NOMO-1 (cell line): Measurements from ENCODE around the gene LDB2.

Experiments used
- DNase-seq, 2 experiments: peaks; one replicate each; lab custom pipeline; 2025; ENCODE audit not compliant: unreplicated experiment in 2 of 2; lab: John Stamatoyannopoulos, UW

LDB2 gene

GRCh38 chr4:16521156-16521915, 377.1 kb downstream of the LDB2 start:
- no peak for DNase-seq

GRCh38 chr4:16516796-16517439, 381.5 kb downstream of the LDB2 start:
- no peak for DNase-seq

GRCh38 chr4:16513876-16514275, 384.6 kb downstream of the LDB2 start:
- DNase-seq: no peak

- DNase-seq: no peak
Observed at GRCh38 chr4:16508968-16509367, 389.5 kb downstream of the LDB2 start.

- DNase-seq: no peak
Observed at GRCh38 chr4:16505726-16506125, 392.7 kb downstream of the LDB2 start.

GRCh38 chr4:16505267-16505666, 393.2 kb downstream of the LDB2 start:
- DNase-seq: no peak

- no peak for DNase-seq
Observed at GRCh38 chr4:16503421-16504100, 394.9 kb downstream of the LDB2 start.

GRCh38 chr4:16498978-16499377, 399.5 kb downstream of the LDB2 start:
- DNase-seq: no peak

GRCh38 chr4:16496501-16496900, 401.9 kb downstream of the LDB2 start:
- no peak for DNase-seq

- no peak for DNase-seq
Observed at GRCh38 chr4:16492872-16493271, 405.6 kb downstream of the LDB2 start.

GRCh38 chr4:16489226-16489625, 409.2 kb downstream of the LDB2 start:
- DNase-seq: no peak

- DNase-seq: no peak
Observed at GRCh38 chr4:16488084-16488483, 410.4 kb downstream of the LDB2 start.

- DNase-seq: no peak
Observed at GRCh38 chr4:16484711-16485110, 413.7 kb downstream of the LDB2 start.

GRCh38 chr4:16483540-16483939, 414.9 kb downstream of the LDB2 start:
- no peak for DNase-seq

- DNase-seq: no peak
Observed at GRCh38 chr4:16480011-16480410, 418.4 kb downstream of the LDB2 start.

- no peak for DNase-seq
Observed at GRCh38 chr4:16472537-16472936, 425.9 kb downstream of the LDB2 start.

- no peak for DNase-seq
Observed at GRCh38 chr4:16467061-16467460, 431.4 kb downstream of the LDB2 start.

- DNase-seq: no peak
Observed at GRCh38 chr4:16466581-16466980, 431.9 kb downstream of the LDB2 start.

- DNase-seq: no peak
Observed at GRCh38 chr4:16464651-16465050, 433.8 kb downstream of the LDB2 start.

- no peak for DNase-seq
Observed at GRCh38 chr4:16462656-16463055, 435.8 kb downstream of the LDB2 start.

GRCh38 chr4:16461362-16461761, 437.1 kb downstream of the LDB2 start:
- DNase-seq: no peak

- DNase-seq: no peak
Observed at GRCh38 chr4:16457944-16458343, 440.5 kb downstream of the LDB2 start.
